LoVo (cell line): ENCODE measurements around the gene CCDC188.
"Not testable (repeated sequence)": the region's sequence is repeated elsewhere in the genome, so short reads cannot be mapped to it uniquely, and the experiment has no call there.

Experiments used
- DNase-seq: peaks from one replicate; pipeline ENCODE4 v3.0.0-alpha.2; 2016; ENCODE audit warnings: low spot score

CCDC188 gene

GRCh38 chr22:20170170-20170569, 19.3 kb upstream of the CCDC188 start:
- DNase-seq, result no peak

- no peak for DNase-seq
Observed at GRCh38 chr22:20169253-20169822, 18.5 kb upstream of the CCDC188 start.

GRCh38 chr22:20167643-20168322, 16.9 kb upstream of the CCDC188 start:
- no peak for DNase-seq

GRCh38 chr22:20166703-20167102, 15.8 kb upstream of the CCDC188 start:
- DNase-seq, result no peak

GRCh38 chr22:20165913-20166312, 15.1 kb upstream of the CCDC188 start:
- no peak for DNase-seq

- no peak for DNase-seq
Observed at GRCh38 chr22:20165421-20165820, 14.6 kb upstream of the CCDC188 start.

GRCh38 chr22:20164863-20165262, 14.0 kb upstream of the CCDC188 start:
- DNase-seq, result no peak

- no peak for DNase-seq
Observed at GRCh38 chr22:20160041-20160440, 9.2 kb upstream of the CCDC188 start.

- DNase-seq, result not testable (repeated sequence)
Observed at GRCh38 chr22:20159531-20159930, 8.7 kb upstream of the CCDC188 start.

GRCh38 chr22:20159076-20159475, 8.2 kb upstream of the CCDC188 start:
- DNase-seq, result no peak

GRCh38 chr22:20158391-20159036, 7.7 kb upstream of the CCDC188 start:
- DNase-seq, result no peak

- DNase-seq, result no peak
Observed at GRCh38 chr22:20157430-20158183, 6.8 kb upstream of the CCDC188 start.

- DNase-seq, result peak; percentile 61
Observed at GRCh38 chr22:20156611-20157429, 6.0 kb upstream of the CCDC188 start.

GRCh38 chr22:20156042-20156389, 5.2 kb upstream of the CCDC188 start:
- DNase-seq, result no peak

- no peak for DNase-seq
Observed at GRCh38 chr22:20155330-20156041, 4.6 kb upstream of the CCDC188 start.

- DNase-seq, result no peak
Observed at GRCh38 chr22:20154602-20155187, 3.8 kb upstream of the CCDC188 start.

GRCh38 chr22:20153945-20154344, 3.1 kb upstream of the CCDC188 start:
- DNase-seq, result no peak

GRCh38 chr22:20152464-20152890, 1.6 kb upstream of the CCDC188 start:
- DNase-seq, result no peak

- no peak for DNase-seq
Observed at GRCh38 chr22:20151276-20151588, 377 bp upstream of the CCDC188 start.

- DNase-seq, result no peak
Observed at GRCh38 chr22:20149257-20150250, 1.3 kb downstream of the CCDC188 start.
